Spleen (tissue), 11 donors: ENCODE data around the gene TNRC6B. TPM values are rescaled to one million over a fixed set of nuclear protein-coding genes. Genes with fewer than 3 reads are reported as not detected.

ENCODE experiments used
- DNase-seq: peaks from one replicate; pipeline ENCODE4 v3.0.0-alpha.2; 2020
- H3K27ac ChIP-seq, 8 donors: fragments of 200-600 bp; sonication (generic) in 7 of 8; 1 replicate in 4 of 8; 2 replicates in 4 of 8; pipeline versions ENCODE4 v1.5.0 to v1.8.0; 2016 to 2021; ENCODE audit warnings: inconsistent platforms in 4 of 8, mild to moderate bottlenecking in 4 of 8, moderate library complexity in 1 of 8
- H3K27me3 ChIP-seq, 7 donors: fragments of 200-600 bp; sonication (generic) in 6 of 7; replicated peaks in 1 of 7; 1 replicate in 4 of 7; 2 replicates in 3 of 7; pipeline versions ENCODE4 v1.5.0 to v1.8.0; 2016 to 2021; ENCODE audit warnings: inconsistent platforms in 3 of 7, mild to moderate bottlenecking in 1 of 7
- H3K36me3 ChIP-seq, 6 donors: fragments of 200-600 bp; sonication (generic) in 5 of 6; 1 replicate in 4 of 6; 2 replicates in 2 of 6; pipeline versions ENCODE4 v1.5.0 to v1.8.0; 2016 to 2021; ENCODE audit warnings: inconsistent platforms in 2 of 6
- H3K4me1 ChIP-seq, 6 donors: fragments of 200-600 bp; sonication (generic) in 5 of 6; 1 replicate in 3 of 6; 2 replicates in 3 of 6; pipeline versions ENCODE4 v1.5.0 to v1.8.0; 2016 to 2021; ENCODE audit warnings: inconsistent platforms in 3 of 6
- H3K4me3 ChIP-seq, 8 donors: fragments of 200-600 bp; sonication (generic) in 7 of 8; 1 replicate in 4 of 8; 2 replicates in 4 of 8; pipeline versions ENCODE4 v1.5.0 to v1.8.0; 2016 to 2021; ENCODE audit warnings: inconsistent platforms in 4 of 8, mild to moderate bottlenecking in 4 of 8, moderate library complexity in 2 of 8
- H3K9me3 ChIP-seq, 8 donors: fragments of 200-600 bp; sonication (generic) in 7 of 8; 1 replicate in 4 of 8; 2 replicates in 4 of 8; pipeline versions ENCODE4 v1.5.0 to v1.8.0; 2016 to 2021; ENCODE audit warnings: inconsistent platforms in 4 of 8
- CTCF ChIP-seq, 11 experiments: fragments of 200-600 bp in 7 of 11; fragments of 450-650 bp in 4 of 11; sonication (generic) in 4 of 11; IDR thresholded peaks in 8 of 11; conservative IDR thresholded peaks in 3 of 11; 1 replicate in 7 of 11; 2 replicates in 4 of 11; pipeline versions ENCODE4 v1.4.0 to v1.8.0; 2016 to 2021; ENCODE audit warnings: antibody characterized with exemption in 11 of 11, inconsistent platforms in 4 of 11, mild to moderate bottlenecking in 1 of 11
- POLR2A ChIP-seq, 3 donors: fragments of 450-650 bp; IDR thresholded peaks; one replicate each; pipeline ENCODE4 v1.5.1; 2017; ENCODE audit warnings: antibody characterized with exemption in 3 of 3, mild to moderate bottlenecking in 1 of 3
- POLR2AphosphoS5 ChIP-seq, 3 donors: sonication (generic); formaldehyde crosslinking; IDR thresholded peaks; one replicate each; pipeline ENCODE4 v1.5.1; 2017; ENCODE audit warnings: antibody characterized with exemption in 3 of 3
- WGBS, 5 donors: extraction: QIAGEN DNeasy Blood & Tissue Kit in 3 of 5; methylation state at CpG; one replicate each; pipeline versions ENCODE4 v1.1.5 to v1.1.7; 2013 to 2018; 5-methylcytosine and 5-hydroxymethylcytosine counted together
- intact Hi-C: fragments of 100-400 bp; cut with DNase I; formaldehyde crosslinking; loops from one replicate; pipeline ENCODE4 v1.15.0; 2023; ENCODE audit warnings: low total_unique reads
- polyA plus RNA-seq, 3 donors: library from polyadenylated mRNA; stranded (reverse); fragments of 200-250 nt; gene quantifications; one replicate each; pipeline ENCODE4 v1.2.1, GENCODE V29; 2013
- total RNA-seq, 7 donors: library from RNA; depleted of rRNA in 3 of 7; stranded (reverse); fragments of >200 nt in 3 of 7; fragmentation: NEBNext Ultra II Directional in 4 of 7; extraction: Animal tissue kit (Norgen Biotek cat#: 25700) in 4 of 7; gene quantifications; one replicate each; pipeline versions ENCODE4 v1.1.0 to v1.2.1, GENCODE V29; 2016 to 2021
- donor health status: healthy with polysubstance abuse.
- donor health status: DM: no; HTN: no; CAD: no; lungs with moderate emphysema.
- donor health status: DM: no; HTN: no; CAD: no.
- donor health status: Bipolar disorder and iron deficiency.
- donor health status: healthy.
- donor health status: DM: no; HTN: no; CAD: no.
- donor health status: DM: yes; HTN: yes; CAD: no.

The TNRC6B gene
- total and polyA plus RNA-seq, 10 donors, result 1.2 to 221 (median 95.3) TPM

DNA sequence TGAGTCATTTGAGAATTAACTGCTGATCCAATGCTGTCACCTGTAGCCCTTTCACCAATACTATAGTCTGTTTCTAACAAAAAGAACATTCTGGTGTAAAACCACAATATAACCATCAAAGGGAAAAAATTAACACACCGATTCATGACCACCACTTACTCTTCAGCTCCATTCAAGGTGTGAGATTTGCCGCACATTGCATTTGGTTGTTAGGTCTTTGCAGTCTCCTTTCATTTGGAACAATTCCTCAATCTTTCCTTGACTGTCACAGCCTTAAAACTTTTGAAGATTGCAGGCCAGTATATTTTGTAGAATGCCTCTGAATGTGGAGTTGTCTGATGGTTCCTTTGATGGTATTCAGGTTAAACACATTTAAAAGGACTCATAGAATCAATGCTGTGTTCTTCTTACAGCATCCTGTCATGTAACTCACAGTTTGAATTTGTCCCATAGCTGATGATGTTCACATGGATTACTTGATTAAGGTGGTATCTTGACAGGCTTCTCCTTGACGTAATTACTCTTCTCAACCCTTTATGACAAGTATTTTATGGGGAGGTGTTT, 63.6 kb downstream of the TNRC6B start:
- Histone ChIP-seq H3K36me3 (peaks cover 0 to 30% (median 5%) of the 10 kb centered on the region in 6 donors), H3K27ac (peak overlapping the region in 4 of 8 donors; percentile 5 to 62 (median 25)), H3K9me3 (no peaks in the 10 kb centered on the region), H3K27me3 (no peaks in the 10 kb centered on the region), H3K4me1 (peaks cover 23 to 99% (median 80%) of the 10 kb centered on the region in 6 donors), H3K4me3 (no peak overlapping the region)
- WGBS, 5 donors, result 57 to 75% (median 73%) methylated on average over 3 of the region's 3 CpGs
- intact Hi-C loops, result no loop called here
- no peak for DNase-seq
- TF ChIP-seq POLR2A (IDR thresholded peaks at IDR 0.05) (no peak), CTCF (IDR thresholded peaks at IDR 0.05 in 8 of 11, conservative IDR thresholded peaks at IDR 0.05 in 3 of 11) (no peak), POLR2AphosphoS5 (IDR thresholded peaks at IDR 0.05) (no peak)

- intact Hi-C loops, result no loop called here
- Histone ChIP-seq H3K9me3 (no peaks in the 10 kb centered on the region), H3K4me1 (peaks cover 23 to 99% (median 75%) of the 10 kb centered on the region in 6 donors), H3K36me3 (peaks cover 0 to 41% (median 10%) of the 10 kb centered on the region in 6 donors), H3K4me3 (peak overlapping the region in 1 of 8 donors; percentile 18), H3K27me3 (no peaks in the 10 kb centered on the region), H3K27ac (peak overlapping the region in 5 of 8 donors; percentile 9 to 69 (median 45))
- 41 to 75% (median 58%) methylated on average over 2 of the region's 2 CpGs for WGBS, 5 donors
- no peak for DNase-seq
- TF ChIP-seq POLR2AphosphoS5 (IDR thresholded peaks at IDR 0.05), result peak in 1 of 3 donors; percentile 54
- TF ChIP-seq CTCF (IDR thresholded peaks at IDR 0.05 in 8 of 11, conservative IDR thresholded peaks at IDR 0.05 in 3 of 11), result no peak
- TF ChIP-seq POLR2A (IDR thresholded peaks at IDR 0.05), result no peak
These were observed 66.2 kb downstream of the TNRC6B start for GRCh38 chr22:40243891-40244290.

- Histone ChIP-seq H3K27me3 (no peaks in the 10 kb centered on the region), H3K36me3 (peaks cover 0 to 48% (median 10%) of the 10 kb centered on the region in 6 donors), H3K4me1 (peaks cover 19 to 99% (median 72%) of the 10 kb centered on the region in 6 donors), H3K4me3 (no peak overlapping the region), H3K9me3 (no peaks in the 10 kb centered on the region), H3K27ac (peak overlapping the region in 3 of 8 donors; percentile 43 to 69 (median 64))
- intact Hi-C loops, result no loop called here
- 89 to 97% (median 96%) methylated on average over 3 of the region's 3 CpGs for WGBS, 5 donors
- no peak for DNase-seq
- no peak for TF ChIP-seq POLR2AphosphoS5 (IDR thresholded peaks at IDR 0.05)
- no peak for TF ChIP-seq POLR2A (IDR thresholded peaks at IDR 0.05)
These were observed 66.9 kb downstream of the TNRC6B start for GRCh38 chr22:40244586-40244985.

DNA sequence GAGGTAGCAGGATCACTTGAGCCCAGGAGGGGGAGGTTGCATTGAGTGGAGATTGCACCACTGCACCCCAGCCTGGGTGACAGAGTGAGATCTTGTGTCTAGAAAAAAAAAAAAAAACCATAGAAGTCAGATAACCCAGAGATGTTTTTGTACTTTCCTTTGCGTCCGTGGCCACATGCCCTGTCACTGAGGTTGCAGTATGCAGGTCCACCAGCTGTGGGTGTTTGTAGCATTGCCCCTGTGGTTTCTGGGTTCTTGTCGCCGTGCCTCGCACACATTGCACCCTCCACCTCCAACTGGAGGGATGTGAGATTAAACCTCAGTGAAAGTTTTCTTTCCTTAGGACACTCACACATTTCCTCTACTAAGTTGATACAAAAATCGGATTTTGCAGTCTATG, 70.3 kb downstream of the TNRC6B start:
- H3K4me3 ChIP-seq, result no peak overlapping the region
- WGBS, 5 donors, result 55 to 65% (median 61%) methylated on average over 6 of the region's 6 CpGs
- peak in 4 of 11 experiments; percentile 20 to 33 (median 24) for TF ChIP-seq CTCF (IDR thresholded peaks at IDR 0.05 in 8 of 11, conservative IDR thresholded peaks at IDR 0.05 in 3 of 11)
- TF ChIP-seq POLR2A (IDR thresholded peaks at IDR 0.05), result no peak
- peak in 2 of 3 donors; percentile 45 to 74 for TF ChIP-seq POLR2AphosphoS5 (IDR thresholded peaks at IDR 0.05)
- H3K27me3 ChIP-seq, result no peaks in the 10 kb centered on the region
- no peak for DNase-seq
- H3K27ac ChIP-seq, result peak overlapping the region in 3 of 8 donors; percentile 18 to 34 (median 27)
- H3K4me1 ChIP-seq, result peaks cover 17 to 82% (median 52%) of the 10 kb centered on the region in 6 donors
- intact Hi-C loops, result no loop called here
- peaks cover 0 to 66% (median 12%) of the 10 kb centered on the region in 6 donors for H3K36me3 ChIP-seq
- no peaks in the 10 kb centered on the region for H3K9me3 ChIP-seq
